GOT3 (cell line): Measurements from ENCODE around the gene KCNC1.

Experiments
- DNase-seq: peaks from one replicate; lab custom pipeline; 2025; ENCODE audit warnings: mixed read lengths; lab: John Stamatoyannopoulos, UW

The KCNC1 gene

DNA sequence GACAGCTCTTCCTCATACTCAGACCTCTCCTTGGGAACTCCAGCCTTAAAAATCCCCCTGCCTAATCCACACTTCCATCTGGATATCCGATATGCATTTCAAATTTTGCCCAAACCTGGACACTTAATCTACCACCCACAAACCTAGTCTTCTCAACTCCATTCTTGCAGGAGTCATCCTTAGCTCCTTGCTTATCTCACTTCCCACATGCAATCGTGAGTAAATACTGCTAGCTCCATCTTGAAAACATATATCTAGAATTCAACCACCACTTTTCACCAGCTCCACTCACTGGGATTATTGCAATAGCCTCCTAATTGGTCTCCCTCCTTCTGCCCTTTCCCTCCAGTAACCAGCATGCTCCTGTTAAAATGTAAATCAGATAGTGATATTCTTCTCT lies 17.8 kb upstream of the KCNC1 start:
- DNase-seq = no peak

DNA sequence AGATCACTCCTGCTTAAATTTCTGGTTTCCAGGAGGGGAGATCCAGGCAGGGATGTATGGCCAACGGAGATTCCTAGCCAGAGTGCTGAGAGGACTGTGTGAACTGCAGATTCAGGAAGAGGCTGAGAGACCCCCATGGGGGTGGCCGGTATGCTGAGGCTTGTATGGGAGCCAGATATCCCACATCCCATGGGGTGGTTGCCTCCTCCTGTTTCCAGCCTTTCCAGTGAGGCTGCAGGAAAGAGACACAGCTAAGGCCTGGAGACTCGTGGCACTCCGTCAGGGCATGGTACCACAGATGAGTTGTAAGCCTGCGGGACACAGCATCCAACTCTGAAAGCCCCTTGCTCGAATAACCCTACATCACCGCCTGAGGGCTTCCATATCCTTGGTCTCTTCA lies 16.6 kb upstream of the KCNC1 start:
- DNase-seq = no peak

DNA sequence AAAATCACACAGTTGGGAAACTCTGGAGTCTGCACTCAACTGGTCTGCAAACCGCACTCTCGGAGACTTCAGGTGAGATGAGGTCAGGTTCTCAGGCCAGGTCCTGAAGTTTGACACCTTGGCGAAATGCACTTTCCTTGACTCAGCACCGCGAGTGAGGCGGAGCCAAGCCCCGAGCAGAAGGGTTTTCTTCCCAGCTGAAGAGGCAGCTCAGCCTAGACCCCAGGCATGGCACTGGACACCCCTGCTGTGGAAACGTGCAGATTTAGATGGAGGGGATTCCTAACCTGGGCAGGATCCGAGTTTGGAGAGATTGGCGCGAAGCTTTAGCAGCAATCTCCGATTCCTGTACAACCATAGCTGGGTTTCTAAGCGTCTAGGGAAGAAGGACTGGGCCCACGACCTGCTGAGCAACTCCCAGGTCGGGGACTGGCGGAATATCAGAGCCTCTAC lies 16.0 kb upstream of the KCNC1 start:
- no peak for DNase-seq

DNA sequence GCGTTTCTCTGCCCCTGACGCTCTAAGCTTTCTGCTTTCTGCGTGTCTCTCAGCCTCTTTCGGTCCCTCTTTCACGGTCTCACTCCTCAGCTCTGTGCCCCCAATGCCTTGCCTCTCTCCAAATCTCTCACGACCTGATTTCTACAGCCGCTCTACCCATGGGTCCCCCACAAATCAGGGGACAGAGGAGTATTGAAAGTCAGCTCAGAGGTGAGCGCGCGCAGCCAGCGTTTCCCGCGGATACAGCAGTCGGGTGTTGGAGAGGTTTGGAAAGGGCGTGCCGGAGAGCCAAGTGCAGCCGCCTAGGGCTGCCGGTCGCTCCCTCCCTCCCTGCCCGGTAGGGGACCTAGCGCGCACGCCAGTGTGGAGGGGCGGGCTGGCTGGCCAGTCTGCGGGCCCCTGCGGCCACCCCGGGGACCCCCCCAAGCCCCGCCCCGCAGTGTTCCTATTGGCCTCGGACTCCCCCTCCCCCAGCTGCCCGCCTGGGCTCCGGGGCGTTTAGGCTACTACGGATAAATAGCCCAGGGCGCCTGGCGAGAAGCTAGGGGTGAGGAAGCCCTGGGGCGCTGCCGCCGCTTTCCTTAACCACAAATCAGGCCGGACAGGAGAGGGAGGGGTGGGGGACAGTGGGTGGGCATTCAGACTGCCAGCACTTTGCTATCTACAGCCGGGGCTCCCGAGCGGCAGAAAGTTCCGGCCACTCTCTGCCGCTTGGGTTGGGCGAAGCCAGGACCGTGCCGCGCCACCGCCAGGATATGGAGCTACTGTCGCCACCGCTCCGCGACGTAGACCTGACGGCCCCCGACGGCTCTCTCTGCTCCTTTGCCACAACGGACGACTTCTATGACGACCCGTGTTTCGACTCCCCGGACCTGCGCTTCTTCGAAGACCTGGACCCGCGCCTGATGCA lies 15.3 kb upstream of the KCNC1 start, which contains the start of gene MYOD1:
MYOD1 (plus strand) TSS at position 544 of the 910 bp plus-strand sequence; CDS start at position 756, 212 bp downstream.
- no peak for DNase-seq

DNA sequence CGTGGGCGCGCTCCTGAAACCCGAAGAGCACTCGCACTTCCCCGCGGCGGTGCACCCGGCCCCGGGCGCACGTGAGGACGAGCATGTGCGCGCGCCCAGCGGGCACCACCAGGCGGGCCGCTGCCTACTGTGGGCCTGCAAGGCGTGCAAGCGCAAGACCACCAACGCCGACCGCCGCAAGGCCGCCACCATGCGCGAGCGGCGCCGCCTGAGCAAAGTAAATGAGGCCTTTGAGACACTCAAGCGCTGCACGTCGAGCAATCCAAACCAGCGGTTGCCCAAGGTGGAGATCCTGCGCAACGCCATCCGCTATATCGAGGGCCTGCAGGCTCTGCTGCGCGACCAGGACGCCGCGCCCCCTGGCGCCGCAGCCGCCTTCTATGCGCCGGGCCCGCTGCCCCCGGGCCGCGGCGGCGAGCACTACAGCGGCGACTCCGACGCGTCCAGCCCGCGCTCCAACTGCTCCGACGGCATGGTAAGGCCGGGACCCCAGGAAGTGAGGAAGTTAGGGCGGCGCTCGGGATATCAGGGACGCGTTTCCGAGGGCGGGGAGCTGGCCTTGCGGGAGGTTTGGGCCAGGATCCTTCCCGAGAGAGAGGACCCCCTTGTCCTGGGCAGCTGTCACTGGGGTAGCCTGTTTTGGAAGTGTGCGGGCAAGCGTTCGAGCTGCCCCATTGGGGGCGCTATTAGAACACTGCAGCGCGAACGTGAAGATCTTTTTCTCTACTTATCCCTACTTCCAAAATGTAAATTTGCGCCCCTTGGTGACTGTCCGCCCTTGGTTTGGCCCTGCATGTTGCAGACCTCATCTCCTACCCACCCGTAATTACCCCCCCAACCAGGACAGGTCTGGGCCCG lies 14.4 kb upstream of the KCNC1 start:
- no peak for DNase-seq

DNA sequence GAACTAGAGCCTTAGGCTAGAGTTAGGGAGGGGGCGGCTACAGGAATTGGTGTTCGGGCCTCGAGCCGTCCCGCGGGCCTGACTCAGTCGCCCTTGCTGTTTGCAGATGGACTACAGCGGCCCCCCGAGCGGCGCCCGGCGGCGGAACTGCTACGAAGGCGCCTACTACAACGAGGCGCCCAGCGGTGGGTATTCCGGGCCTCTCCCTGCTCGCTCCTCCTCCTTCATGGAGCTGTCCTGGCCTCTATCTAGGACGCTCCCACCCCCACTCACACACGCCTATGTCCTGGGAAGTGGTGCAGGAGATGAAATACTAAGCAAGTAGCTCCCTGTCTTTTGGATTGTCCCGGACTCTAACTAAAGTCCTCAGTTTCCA lies 13.8 kb upstream of the KCNC1 start:
- no peak for DNase-seq

DNA sequence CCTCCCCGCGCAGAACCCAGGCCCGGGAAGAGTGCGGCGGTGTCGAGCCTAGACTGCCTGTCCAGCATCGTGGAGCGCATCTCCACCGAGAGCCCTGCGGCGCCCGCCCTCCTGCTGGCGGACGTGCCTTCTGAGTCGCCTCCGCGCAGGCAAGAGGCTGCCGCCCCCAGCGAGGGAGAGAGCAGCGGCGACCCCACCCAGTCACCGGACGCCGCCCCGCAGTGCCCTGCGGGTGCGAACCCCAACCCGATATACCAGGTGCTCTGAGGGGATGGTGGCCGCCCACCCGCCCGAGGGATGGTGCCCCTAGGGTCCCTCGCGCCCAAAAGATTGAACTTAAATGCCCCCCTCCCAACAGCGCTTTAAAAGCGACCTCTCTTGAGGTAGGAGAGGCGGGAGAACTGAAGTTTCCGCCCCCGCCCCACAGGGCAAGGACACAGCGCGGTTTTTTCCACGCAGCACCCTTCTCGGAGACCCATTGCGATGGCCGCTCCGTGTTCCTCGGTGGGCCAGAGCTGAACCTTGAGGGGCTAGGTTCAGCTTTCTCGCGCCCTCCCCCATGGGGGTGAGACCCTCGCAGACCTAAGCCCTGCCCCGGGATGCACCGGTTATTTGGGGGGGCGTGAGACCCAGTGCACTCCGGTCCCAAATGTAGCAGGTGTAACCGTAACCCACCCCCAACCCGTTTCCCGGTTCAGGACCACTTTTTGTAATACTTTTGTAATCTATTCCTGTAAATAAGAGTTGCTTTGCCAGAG lies 13.2 kb upstream of the KCNC1 start:
- no peak for DNase-seq

DNA sequence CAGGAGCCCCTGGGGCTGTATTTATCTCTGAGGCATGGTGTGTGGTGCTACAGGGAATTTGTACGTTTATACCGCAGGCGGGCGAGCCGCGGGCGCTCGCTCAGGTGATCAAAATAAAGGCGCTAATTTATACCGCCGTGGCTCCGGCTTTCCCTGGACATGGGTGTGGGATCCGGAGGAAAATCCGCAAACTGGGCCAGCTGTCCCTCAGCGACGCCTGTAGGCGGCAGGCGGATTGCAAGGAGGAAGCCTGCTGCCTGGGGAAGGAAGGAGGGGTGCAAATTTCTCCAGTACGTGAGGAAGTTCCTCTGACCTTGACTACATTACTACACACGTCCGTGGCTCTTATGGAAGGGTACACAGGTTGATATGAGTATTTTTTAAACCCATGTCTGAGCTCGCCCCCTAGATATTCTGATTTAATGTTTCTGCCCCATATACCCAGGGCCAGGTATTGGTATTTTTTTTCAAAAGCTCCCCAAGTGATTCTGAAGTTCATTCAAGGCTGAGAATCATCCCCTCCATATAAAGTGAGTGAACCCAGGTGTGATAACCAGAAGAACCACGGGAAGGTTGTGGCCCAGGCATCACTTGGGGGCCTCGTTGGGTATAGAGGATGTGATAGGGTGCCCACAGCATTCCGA lies 12.5 kb upstream of the KCNC1 start:
- DNase-seq = no peak

DNA sequence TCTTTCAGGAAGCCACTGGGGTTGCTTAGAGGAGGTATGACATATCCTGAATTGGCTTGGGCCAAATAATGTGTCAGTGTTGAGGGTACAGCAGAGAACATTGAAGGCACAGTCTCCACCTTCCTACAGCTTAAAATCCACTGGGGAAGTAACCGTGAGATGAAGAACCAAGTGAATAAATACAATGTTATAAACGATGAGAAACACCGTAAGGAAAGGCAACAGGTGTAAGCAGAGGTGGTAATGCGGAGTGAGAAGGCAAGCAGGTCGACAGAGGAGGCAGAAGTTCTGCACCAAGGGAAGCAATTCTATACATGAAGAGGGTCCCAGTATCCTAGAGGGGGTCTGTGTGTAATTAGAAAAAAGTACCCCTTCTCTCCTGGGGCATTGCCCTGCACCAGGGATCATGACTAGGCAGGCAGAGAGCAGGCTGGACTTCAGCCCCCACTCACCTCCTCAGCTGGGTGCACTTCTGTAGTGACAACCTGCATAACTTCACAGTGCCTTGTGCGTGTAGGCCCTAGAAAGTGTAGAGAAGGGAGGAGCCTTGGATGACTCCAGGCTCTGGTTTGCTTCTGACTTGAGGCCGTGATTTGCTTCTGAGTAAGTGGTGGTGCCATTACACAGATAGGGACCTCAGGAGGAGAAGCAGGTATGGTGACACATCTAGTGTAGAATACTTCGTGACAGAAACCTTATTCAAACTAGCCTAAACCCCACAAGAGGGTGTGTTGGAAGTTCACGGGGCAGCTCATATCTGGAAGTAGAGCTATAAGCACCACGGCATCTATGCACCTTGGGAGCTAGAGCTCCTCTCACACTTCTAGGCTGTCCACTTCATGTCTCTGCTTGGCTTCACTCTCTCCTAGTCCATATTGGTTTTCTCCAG lies 10.3 kb upstream of the KCNC1 start:
- no peak for DNase-seq

DNA sequence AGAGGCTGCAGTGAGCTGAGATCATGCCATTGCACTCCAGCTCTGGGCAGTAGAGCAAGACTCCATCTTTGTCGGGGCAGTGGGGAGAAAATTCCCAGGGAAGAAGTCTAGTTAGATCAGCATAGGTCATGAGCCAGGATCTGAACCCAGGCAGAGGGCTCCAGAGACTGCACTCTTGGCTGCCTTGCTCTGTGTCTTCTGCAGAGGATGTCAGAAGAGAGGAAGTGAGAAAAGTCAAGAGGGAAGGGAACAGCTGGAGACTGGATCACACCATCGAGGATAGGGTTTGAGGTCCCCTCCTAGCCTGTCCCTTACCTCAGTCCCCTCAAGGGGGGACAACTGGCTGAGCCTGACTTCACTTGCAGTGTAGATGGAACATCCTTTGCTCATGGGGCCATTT lies 9.4 kb upstream of the KCNC1 start:
- DNase-seq = no peak

DNA sequence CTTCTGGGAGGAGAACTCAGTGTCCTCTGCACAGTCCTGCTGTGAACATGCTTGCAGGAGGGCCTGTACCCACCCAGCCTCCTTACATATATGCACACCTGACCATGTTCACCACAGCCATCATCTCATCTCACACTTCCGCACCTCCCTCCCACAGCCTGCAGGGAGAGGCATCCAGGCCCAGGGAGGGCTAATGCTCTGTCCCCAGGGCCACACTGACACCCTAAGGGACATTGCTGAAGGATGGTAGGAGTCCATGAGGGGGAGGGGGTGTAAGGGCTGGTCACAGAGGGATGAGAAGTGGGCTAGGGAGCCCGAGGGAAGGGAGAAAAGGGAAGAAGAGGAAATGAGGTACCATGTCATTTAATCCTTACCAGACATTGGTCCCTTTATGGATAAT lies 4.4 kb upstream of the KCNC1 start:
- DNase-seq = no peak

DNA sequence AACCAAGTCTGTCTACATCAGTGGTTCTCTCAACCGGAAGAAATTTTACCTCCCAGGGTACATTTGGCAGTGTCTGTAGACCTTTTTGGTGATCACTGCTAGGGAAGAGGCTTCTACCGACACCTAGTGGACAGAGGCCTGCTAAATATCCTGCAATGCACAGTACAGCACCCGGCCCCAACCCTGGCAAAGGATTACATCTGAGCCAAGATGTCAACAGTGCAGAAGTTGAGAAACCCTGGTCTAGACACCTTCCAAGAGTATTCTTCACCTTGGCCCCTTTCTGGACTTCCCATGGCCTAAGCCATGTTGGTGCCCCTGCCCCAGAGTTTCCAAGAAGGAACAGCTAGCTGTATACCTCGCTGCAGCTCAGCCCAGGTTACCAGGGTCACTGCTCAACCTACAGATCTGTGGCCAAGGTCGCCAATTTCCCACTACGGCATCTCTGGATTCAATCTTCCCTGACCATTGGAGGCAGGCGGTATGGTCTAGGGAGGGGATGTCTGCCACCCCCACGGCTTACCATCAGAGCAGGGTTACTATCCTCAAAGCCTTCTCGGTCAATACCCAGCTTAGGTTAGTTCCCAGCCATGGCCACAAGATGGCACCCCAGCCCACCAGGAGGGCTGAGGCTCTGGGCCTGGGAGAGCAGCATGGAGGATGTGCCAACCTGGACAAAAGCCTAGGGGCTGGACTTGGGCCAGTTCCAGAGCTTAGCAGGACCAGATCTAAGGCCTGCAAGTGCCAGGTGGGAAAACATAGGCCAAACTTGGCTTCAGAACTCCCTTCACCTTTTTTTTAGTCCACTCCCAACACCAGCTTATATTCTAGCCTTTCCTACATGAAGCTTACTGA lies 3.7 kb upstream of the KCNC1 start:
- DNase-seq = no peak

DNA sequence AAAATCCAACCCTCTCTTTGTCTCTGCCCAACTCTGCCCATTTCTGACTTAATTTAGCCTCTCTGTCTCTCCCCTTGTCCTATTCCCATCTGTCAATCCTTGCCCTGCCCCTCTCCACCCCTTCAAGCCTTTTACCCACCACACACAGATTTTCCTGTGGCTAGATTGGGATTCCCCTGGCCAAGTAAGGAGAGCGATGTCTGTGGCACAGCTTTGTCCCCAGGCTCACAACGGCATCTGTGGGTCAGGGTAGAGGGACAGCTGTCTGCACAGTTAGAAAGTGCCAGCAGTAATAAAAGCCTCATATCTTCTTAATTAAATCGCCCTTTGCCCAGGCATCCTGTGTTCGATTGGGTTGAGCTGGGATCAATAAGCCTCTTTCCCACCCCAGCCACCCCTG lies 1.3 kb upstream of the KCNC1 start:
- DNase-seq = no peak

DNA sequence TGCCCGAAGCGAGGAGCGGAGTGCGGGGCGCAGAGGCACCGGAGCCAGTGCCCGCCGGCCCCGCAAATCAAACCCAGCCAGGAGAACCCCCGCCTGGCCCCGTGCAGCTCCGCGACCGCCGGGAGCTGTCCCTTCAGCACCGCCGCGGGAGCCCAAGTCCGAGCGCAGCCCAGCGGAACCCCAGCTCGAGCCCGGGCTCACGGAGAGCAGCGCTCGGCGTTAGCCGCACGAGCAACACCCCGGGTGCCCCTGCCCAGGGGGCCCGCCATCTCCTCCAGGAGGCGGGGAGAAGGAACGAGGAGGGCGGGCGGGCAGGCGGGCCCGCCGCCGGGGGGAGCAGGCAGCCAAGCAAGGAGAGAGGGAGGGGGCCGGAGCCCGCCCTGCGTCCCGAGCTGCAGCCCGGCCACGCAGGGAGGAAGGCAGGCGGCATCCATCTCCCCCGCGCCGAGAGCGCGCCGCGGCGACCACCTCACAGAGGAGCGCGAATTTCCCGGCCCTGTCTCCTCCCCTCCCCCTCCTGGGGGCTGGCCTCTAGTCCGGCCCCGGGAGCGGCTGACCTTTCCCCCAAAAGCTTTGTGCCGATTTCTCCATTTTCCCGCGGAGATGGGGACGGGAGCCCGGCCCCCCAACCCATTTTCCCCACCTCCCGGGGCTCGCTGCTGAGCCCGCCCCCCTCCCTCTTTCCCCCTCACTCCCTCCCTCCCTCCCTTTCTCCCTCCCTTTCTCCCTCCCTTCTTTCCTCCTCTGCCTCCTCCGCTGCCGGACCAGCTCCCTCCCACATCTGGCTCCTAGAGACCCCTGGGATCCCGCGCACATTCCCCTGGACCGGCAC lies 621 bp downstream of the KCNC1 start:
- DNase-seq = no peak

DNA sequence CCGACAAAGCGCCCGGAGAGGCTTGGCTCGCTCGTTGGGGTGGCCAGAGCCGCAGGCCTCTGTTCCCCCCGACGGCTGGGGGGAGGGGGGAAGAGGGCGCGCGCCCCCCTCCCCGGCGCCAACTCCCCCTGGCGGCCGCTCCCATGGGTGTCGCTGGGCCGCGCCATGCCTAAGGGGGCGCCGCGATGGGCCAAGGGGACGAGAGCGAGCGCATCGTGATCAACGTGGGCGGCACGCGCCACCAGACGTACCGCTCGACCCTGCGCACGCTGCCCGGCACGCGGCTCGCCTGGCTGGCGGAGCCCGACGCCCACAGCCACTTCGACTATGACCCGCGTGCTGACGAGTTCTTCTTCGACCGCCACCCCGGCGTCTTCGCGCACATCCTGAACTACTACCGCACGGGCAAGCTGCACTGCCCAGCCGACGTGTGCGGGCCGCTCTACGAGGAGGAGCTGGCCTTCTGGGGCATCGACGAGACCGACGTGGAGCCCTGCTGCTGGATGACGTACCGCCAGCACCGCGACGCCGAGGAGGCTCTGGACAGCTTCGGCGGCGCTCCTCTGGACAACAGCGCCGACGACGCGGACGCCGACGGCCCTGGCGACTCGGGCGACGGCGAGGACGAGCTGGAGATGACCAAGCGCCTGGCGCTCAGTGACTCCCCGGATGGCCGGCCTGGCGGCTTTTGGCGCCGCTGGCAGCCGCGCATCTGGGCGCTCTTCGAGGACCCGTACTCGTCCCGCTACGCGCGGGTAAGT lies 1.4 kb downstream of the KCNC1 start:
- no peak for DNase-seq

DNA sequence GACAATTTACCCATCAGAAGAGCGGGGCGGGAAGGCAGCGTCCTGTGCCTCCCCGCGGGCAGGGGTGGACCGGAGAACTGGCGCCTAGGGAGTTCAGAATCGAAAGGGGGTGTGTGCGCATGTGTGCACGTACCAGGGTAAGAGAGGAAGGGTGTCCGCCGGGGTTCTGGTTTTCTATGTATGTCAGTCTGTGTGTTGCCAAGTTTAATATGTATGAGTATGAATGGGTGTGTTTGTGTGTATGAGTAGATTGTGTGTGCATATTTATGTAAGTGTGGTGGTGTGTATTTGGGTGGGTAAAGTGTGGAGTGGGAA lies 2.0 kb downstream of the KCNC1 start:
- DNase-seq = no peak

DNA sequence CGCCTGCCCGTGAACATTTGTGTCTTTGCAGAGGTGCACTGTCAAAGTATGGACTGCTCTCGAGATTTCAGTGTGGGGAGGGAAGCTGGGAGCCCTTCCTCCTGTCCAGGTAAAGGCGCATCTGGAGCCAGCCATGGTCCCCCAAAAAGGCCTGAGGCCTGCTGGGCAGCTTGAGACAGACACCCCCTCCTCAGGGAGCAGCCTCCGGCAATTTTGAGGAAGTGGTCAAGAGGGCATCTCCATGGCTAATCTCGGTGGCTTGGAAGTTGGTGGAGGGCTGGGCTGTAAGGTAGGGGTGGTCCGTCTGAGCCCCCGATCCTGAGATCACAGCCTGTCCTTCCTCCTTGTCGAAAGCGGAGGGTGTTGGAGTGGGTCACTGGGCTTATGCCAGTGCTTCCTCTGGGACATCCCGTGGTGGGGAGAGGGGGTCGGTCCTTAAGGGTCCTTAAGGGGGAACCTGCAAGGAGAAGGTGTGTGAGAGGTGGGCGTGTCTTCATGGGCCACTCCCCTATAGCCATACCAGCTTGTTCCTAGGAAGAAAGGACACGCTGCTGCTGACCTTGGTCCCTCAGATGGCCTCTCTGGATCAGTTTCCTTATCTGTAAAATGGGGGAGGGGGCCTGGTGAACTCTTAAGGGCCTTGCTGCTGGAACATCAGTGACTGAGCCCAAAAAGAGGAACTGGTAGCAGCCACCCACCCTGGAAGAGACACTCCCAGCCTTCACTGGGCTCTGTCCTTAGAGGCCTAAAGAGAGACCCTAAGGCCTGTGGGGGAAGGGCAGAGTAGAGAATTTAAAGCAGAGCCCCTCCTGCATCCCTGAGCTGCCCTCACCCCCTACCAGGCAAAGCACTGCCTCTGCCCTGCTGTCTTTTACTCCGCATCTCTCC lies 2.6 kb downstream of the KCNC1 start:
- DNase-seq = no peak
